ENCODE data around the gene RWDD3.

The RWDD3 gene

DNA sequence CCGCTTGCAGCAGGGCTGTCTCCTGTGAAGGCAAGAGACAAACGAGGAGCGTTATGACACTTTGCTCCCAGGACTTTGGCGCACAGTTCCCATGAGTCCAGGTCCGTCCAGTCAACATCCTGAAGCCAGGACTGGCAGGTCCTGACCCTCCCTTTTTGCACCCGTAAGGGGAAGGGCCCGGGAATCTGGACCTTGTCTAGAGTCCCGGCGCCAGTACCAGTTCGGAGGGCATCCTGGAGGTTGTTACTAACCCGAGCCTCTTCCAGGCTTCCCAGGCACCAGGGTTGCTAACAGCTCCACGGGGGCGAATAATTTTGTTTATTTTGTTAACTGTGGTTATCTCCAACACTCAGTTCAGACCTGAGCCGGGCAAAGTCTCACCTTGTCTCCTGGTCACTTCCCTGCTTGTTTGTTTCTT lies 682 bp upstream of the RWDD3 start:
- H3K4me3 ChIP-seq (ENCODE audit: low read depth, low read length) = peak overlapping the region; percentile 63
- peak; percentile 4 for DNase-seq (ENCODE audit: low read depth)
- TF ChIP-seq, protein P1, sequence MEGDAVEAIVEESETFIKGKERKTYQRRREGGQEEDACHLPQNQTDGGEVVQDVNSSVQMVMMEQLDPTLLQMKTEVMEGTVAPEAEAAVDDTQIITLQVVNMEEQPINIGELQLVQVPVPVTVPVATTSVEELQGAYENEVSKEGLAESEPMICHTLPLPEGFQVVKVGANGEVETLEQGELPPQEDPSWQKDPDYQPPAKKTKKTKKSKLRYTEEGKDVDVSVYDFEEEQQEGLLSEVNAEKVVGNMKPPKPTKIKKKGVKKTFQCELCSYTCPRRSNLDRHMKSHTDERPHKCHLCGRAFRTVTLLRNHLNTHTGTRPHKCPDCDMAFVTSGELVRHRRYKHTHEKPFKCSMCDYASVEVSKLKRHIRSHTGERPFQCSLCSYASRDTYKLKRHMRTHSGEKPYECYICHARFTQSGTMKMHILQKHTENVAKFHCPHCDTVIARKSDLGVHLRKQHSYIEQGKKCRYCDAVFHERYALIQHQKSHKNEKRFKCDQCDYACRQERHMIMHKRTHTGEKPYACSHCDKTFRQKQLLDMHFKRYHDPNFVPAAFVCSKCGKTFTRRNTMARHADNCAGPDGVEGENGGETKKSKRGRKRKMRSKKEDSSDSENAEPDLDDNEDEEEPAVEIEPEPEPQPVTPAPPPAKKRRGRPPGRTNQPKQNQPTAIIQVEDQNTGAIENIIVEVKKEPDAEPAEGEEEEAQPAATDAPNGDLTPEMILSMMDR (IDR thresholded peaks at IDR 0.05; ENCODE audit: insufficient read depth, low read depth, low read length, missing control alignments) = no peak

DNA sequence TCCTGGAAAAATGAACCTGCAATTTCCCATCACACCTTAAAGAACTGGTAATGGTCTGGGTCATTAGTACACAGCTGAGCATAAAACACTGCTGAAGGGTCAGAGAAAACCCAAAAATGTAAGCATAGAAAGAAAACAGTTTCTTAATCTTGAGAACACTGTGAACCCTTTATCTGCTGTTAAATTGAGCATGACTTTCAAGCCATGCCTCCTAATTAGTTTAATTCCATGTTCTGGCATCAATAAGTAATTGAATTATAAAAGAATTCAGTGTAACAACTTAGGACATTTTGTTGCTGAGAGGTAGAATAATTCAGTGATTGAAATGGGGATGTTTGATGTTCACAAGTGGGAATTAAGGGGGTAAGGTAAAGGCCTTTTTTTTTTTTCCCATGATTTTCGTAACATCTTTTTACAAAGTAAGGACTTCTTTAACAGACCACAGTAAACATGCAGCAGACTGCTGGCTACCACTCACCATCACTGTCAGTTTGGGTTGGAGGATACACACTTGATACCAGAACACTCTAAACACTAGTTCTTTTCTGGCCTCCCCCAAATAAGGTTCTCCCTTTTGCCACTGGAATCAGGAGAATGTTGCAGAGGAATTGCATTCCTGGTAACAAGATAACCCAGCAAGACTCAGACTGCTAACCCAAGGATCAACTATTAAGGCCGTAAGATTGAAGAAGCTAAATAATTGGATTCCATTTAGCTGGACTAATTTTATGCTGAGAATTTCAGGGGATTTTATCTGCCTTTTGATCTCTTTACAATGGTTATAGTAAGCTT lies 3.0 kb downstream of the RWDD3 start:
- H3K4me3 ChIP-seq (ENCODE audit: low read depth, low read length) = no peak overlapping the region
- DNase-seq (ENCODE audit: low read depth) = no peak
- TF ChIP-seq, protein P1 (IDR thresholded peaks at IDR 0.05; ENCODE audit: insufficient read depth, low read depth, low read length, missing control alignments) = no peak

DNA sequence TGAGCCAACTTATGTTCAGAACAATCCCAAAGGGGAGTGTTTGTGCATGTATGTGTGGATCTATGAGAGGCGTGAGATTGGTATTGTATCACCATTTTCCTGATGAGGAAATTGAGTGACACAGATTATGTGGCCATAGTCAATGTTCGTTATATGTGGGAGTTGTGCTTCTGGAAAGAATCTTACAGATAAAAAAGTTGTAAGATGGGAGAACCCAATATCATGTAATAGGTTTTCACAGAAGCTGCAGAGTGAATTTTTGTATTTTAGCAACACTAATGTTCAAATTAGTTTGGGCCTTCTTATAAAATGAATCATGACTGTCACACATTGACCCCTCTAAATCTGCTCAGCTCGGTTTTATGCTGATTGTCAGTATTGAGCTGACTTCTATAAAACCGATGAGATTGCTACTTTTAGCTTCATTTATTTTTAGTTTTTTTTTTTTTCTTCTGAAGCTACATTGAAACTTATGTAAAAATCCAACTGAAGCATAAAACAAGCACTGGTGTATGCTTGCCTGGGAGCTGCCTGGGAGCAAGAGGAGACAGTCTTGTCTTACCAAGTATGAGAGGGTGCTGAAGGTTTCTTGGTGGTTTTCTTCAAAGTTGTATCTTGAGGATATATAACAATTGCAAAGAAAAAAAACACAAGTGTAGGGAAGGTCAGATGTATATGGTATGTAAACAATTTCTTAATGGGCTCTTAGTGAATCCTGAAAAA lies 4.1 kb downstream of the RWDD3 start:
- H3K4me3 ChIP-seq (ENCODE audit: low read depth, low read length) = no peak overlapping the region
- TF ChIP-seq, protein P1 (IDR thresholded peaks at IDR 0.05; ENCODE audit: insufficient read depth, low read depth, low read length, missing control alignments) = no peak
- no peak for DNase-seq (ENCODE audit: low read depth)

DNA sequence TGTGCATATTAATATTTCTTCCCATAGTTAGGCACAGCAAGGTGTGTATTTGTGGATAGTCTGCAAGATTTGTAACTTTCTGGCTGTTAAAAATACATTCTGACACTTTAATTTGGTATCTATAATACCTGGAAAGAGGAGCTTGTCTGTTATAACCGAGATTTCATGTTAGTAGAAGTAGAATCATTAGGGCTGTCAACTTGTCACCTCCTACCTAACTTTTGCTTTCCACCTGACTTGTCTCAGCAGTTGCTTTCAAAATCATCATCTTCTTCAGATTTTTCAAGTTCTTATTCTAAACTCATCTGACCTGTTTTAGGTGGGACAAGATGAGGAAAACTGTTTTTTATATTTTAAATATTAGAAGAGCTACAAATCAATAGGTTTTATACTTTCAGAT lies 11.0 kb downstream of the RWDD3 start:
- no peak overlapping the region for H3K4me3 ChIP-seq (ENCODE audit: low read depth, low read length)
- TF ChIP-seq, protein P1 (IDR thresholded peaks at IDR 0.05; ENCODE audit: insufficient read depth, low read depth, low read length, missing control alignments) = no peak
- no peak for DNase-seq (ENCODE audit: low read depth)

DNA sequence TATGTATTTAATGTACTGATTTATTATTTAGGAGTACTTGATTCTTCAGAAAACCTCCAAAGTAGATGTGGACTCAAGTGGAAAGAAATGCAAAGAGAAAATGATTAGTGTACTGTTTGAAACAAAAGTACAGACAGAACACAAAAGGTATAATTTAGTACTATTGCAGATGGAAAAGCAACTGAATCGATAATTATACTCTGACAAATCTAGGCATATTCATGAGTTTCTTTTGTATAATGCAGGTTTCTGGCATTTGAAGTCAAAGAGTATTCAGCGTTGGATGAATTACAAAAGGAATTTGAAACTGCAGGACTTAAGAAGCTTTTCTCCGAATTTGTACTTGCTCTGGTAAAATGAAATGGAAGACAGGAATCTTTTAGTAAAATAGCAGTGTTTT lies 12.5 kb downstream of the RWDD3 start:
- no peak for DNase-seq (ENCODE audit: low read depth)
- H3K4me3 ChIP-seq (ENCODE audit: low read depth, low read length) = no peak overlapping the region
- TF ChIP-seq, protein P1 (IDR thresholded peaks at IDR 0.05; ENCODE audit: insufficient read depth, low read depth, low read length, missing control alignments) = no peak

DNA sequence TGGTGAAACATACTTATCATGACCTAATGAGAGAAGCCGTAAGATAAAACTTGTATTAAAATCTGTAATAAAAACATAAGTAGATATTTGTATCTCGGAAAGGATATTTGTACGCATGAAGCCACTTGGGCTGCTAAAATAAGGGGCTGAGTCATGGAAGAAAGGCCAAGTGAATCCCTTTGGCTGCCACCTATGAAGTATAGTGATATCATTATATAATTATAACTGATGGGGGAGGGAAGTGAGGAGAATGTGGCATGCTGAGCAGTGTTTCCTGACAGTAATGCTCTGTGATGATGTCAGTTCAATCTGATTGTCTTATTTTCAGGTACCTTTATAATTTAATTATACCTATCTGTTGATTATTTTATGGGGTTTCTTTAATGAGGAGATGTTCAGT lies 13.6 kb downstream of the RWDD3 start:
- TF ChIP-seq, protein P1 (IDR thresholded peaks at IDR 0.05; ENCODE audit: insufficient read depth, low read depth, low read length, missing control alignments) = no peak

More for the DNA sequence above, 13.6 kb downstream of the RWDD3 start:
- no peak overlapping the region for H3K4me3 ChIP-seq (ENCODE audit: low read depth, low read length)
- DNase-seq (ENCODE audit: low read depth) = no peak

All from GM12865 (cell line).